NCI-H1436 treated with DMSO at 0.1 percent for 48 hours (cell line): ENCODE data around the gene B4GALNT3.

Experiments
- DNase-seq: peaks from one replicate; lab custom pipeline; 2025; lab: John Stamatoyannopoulos, UW

B4GALNT3 gene

DNA sequence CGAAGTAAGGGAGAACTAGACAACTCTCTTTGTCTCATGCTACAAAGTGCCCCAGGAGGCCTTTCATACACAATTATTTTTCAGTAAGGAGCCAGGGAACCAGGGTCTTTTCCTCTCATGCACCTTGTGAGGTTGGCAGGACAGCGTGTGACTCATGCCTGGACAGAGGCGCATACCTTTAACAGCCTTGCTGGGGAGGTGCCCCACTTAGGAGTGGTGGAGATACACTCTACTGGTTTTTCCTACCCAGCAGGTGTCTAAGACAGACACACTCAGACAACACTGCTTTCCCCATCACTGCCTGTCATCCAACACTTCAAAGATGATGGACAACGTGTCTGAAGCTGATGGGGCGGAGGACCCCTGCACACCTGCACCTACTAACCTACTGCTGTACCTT, 49.1 kb downstream of the B4GALNT3 start:
- no peak for DNase-seq

DNA sequence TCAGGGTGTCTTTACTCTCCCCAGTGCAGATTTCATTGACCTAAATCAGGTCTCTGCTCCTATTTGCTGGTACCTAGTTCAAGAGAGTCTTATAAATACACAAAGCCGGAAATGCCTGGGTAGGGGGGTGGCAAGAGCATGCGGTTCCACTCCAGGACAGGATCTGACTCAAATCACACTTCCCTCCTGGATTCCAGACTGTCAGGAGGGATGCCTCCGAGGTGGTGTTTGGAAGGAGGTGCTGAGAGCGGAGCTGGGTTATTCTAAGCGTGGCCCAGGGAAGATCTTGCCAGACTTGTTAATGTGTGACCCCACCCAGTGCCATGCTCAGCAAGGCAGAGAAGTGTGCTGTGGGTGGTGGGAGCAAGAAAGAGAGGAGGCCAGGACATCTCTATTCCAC, 49.8 kb downstream of the B4GALNT3 start:
- DNase-seq: no peak

DNA sequence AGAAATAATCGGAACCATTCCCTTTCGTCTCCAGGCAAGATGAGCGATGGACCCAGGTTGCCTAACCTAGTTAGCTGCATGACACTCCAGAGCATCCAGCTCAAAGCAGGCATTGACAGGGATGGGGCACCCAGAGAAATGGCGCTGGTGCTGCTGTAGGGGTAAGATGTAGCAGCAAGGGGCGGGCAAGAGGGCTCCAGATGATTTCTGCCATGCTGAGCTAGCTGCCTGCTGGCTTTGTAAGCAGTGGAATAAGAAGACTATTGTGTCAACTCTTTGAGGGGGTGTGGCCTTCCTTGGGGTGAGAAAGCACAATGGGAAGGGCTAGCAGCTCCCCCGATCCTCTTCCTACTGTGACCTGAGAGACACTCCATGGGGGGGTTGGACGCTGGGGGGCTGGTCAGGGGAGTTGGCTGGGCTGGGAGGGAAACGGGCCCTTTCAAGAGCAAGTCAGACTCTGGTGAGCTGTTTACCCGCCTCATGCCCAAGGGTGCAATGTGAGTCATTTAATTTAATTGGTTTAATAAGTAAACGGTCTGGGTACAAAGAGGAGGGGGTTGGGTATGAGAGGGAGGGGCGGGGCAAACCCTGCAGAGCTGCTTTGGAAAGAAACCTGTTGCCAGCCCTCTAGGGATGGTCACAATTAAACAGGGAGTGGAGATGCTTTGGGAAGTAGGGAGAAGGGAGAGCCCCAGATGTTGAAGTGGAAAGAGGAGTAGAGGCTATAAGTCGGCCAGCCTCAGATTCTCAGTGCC, 50.5 kb downstream of the B4GALNT3 start:
- peak; percentile 77 for DNase-seq

DNA sequence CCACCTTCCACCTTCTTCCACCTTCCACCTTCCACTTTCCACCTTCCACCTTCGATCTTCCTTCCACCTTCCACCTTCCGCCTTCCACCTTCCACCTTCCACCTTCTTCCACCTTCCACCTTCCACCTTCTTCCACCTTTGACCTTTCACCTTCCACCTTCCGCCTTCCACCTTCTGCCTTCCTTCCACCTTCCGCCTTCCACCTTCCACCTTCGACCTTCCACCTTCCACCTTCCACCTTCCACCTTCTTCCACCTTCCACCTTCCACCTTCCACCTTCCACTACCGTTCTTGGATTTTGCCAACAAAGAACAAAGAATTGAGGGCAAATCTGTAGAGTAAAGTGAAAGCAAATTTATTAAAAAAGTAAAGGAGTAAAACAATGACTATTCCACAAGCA, 53.2 kb downstream of the B4GALNT3 start:
- no peak for DNase-seq

DNA sequence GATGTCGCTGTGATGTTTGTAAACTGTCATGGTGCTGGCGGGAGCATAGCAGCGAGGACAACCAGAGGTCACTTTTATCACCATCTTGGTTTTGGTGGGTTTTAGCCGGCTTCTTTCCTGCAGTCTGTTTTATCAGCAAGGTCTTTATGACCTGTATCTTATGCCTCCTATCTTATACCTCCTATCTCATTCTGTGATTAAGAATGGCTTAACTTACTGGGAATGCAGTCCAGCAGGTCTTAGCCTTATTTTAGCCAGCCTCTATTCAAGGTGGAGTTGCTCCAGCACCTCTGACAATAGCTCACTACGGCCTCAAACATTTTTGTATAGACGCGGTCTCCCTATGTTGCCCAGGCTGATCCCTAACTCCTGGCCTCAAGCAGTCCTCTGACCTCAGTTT, 53.7 kb downstream of the B4GALNT3 start:
- no peak for DNase-seq

DNA sequence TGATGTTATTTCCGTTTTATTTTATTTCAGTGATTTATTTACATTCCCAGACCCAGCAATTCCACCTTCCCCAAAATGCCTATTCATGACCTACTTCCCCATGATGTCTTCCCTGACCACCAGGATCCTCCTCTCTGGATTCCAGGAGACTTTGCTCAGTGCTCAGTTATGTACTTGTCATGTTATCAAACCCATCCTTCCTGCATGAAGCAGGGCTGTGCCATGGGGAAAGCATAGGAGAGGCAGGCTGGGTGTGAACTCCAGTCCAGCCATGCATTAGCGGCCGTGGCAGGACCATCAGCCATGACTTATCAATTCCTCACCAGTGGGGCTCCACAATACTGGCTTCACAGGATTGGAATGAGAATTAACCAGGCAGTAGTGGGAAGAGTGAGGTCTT, 57.8 kb downstream of the B4GALNT3 start:
- DNase-seq: no peak

DNA sequence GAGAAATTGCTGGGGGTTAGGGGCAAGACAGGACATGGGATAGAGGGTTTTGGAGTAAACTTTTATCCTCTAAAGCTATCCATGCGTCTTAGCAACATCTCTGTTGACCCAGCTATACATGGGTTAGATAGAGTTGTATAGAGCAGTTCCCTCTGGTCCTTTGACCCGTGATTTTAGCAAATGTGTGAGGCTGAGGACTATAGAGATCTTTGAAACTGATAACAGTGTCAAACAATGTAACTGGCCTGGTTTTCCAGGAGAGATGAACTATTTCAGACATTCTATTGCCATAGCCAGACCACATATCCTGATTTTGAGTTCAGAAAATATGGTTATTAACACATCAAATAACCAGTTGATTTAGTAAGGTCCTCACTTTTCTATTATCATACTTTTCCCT, 60.4 kb downstream of the B4GALNT3 start:
- DNase-seq: no peak

DNA sequence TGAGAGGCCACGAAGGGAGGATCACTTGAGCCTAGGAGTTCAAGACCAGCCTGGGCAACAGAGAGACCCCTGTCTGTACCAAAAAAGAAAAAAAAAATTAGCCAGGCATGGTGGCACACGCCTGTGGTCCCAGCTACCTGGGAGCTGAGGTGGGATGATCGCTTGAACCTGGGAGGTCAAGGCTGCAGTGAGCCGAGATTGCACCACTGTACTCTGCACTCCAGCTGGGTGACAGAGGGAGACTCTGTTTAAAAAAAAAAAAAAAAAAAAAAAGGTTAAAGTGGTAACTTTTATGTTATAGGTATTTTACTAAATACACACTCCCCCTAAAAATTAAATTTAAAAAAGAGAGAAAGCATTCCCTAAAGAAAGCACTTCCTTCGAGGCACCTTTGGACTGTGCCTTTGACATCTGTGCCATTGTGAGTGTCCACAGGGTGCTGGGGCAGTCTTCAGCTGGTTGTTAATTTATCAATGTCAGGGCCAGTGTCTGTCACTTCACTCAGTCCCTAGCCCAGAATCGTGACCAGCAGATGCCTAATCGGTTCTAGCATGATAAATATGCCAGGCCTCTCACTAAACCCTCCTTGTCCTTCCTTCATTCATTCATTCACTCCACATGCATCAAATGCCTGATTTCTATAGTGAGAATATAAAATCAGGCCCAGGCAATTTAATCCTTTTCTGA, 63.1 kb downstream of the B4GALNT3 start:
- no peak for DNase-seq

DNA sequence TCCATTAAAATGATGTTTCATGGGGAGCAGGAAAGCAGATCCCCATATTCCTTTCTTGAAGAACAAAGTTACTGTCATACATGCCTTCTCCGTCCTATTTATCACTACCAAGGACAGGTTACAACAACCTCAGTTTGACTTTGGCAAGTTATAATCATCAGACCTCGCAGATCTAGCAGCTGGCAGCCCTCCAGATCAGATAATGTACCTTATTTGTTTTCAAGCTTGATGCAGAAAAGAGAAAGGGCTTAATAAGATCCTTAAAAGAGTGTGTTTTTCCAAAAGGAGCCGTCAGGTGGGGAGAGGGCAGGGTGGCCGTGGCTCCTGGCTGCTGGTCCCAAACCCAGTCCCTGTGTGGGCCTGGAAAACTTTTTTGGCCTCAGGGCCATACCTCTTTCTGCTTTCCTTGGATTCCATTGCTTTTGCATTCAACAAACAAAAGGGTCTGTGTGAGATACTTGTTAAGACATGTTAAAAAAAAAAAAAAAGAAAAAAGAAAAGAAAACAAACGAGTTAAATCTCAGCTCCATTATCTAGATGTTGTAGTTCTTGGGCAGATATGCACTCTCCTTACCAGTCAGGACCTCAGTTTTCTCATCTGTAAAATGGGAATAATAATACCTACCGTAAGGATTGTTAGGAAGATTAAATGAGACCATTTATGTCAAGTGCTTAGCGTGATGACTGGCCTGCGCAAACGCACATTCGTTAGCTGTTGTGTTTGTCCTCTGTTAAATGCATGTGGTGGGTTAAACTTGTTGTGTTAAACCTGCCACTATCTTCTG, 64.6 kb downstream of the B4GALNT3 start:
- no peak for DNase-seq

DNA sequence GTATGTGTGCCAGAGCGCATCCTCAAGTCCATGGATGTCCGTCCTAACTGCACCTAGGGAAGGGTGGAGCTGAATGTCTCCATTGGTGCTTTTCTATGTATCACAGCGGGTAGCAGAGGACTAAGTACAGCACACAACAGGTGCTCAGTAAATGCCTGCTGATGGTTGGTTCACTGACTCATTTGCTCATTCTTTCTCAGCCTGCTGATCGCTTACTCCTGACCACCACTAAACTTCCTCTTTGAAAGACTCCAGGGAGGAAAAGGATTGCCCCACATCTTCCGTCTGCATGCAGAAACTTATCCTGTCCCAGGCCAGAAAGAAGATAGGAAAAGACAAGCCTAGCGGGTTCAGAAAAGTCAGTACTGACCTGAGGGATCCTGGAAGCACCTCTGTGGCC, 66.3 kb downstream of the B4GALNT3 start:
- no peak for DNase-seq

DNA sequence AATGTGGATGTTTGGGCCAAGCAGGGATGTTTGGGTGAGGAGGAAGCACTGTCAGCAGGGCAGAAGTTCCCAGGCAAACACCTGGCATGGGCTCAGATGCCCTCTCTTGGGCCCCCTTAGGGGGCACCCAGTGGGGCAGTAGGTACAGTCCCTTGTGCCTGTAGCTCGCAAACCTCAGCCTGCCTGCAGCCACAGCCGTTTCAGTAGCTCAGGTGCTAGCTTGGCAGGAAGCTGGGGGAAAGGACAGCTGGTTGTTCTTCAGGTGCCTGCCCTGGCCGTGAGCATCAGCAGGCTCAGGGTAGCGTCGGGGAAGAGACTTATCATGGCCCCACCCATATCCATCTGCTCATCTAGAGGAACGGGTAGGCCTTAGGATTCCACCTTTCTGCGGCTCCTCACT, 67.5 kb downstream of the B4GALNT3 start:
- no peak for DNase-seq

DNA sequence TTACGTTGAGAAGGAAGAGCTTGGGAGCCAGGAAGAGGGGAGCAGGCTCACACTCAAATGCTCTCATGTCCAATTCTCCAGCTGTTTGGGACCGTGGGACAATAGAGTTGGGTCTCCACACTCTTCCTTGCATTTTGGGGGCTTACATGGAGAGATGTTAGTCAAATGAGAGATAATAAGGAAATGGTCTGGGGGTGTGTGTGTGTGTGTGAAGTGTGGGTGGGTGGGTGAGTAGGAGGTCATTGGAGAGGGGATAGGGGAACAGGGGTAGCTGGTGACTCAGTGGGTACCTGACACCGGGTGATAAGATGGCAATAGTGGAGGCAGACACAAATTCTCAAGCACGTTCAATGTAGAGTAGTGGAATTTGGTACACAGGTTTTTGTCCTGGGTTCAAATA, 68.0 kb downstream of the B4GALNT3 start:
- DNase-seq: no peak

DNA sequence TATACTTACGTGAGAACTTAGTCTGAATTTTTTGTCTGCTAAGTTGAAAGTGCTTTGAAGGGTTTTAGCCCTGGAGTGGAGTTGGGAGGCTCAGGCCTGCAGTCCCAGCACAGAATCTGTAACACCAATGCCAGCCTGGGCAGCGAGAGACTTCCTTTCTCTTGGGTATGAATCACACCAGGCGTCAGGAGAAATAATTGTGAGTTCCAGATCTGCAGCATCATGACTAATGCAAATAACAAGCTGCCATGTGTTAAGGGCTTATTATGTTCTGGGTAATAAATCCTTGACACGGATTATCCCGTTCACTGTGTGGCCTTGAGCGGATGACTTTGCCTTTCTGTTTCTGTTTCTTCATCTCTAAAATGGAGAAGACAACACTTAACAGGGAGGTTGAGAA, 70.6 kb downstream of the B4GALNT3 start:
- DNase-seq: no peak

DNA sequence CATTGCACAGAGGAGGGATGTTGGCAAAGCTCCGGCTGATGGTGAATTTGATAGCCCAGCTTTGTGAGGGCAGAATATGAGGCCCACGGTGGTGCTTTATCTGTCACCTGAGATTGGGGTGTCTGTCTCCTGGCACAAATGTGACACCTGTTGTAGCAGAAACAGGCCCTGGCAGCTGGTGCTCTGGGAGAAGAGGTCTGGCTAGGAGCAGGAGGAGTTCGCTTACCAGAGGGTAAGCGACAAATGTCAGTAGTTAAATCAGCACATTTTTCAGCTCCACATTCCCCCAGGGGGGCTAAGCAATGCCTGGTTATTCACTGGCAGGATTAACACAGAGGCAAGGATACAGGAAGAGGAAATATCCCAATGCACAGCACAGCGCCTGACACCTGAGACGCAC, 71.1 kb downstream of the B4GALNT3 start:
- DNase-seq: no peak

DNA sequence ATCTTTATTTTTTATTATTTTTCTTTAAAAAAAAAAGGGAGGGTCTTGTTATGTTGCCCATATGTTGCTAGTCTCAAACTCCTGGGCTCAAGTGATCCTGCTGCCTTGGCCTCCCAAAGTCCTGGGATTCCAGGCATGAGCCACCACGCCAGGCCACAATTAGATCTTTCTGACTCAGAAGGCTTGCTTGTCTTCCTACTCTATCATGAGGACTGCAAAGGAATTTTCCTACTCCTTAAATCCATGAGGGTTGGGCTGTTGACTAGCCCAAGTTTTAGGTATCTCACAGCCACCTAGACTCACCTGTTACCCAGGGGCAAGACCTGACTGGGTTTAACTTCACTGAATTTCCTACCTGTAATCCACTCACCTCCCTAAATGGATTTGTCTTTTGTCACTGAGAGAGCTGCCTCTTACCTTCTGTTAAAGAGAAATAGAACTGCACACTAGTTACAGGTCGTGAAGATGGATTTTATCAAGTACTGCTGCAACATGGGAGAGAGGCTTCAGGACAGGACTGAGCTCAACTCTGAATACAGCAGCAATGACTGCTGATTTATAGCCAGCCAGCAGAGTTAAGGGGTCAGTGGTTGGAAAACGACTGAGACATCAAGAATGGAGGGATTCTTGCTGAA, 72.3 kb downstream of the B4GALNT3 start:
- no peak for DNase-seq

DNA sequence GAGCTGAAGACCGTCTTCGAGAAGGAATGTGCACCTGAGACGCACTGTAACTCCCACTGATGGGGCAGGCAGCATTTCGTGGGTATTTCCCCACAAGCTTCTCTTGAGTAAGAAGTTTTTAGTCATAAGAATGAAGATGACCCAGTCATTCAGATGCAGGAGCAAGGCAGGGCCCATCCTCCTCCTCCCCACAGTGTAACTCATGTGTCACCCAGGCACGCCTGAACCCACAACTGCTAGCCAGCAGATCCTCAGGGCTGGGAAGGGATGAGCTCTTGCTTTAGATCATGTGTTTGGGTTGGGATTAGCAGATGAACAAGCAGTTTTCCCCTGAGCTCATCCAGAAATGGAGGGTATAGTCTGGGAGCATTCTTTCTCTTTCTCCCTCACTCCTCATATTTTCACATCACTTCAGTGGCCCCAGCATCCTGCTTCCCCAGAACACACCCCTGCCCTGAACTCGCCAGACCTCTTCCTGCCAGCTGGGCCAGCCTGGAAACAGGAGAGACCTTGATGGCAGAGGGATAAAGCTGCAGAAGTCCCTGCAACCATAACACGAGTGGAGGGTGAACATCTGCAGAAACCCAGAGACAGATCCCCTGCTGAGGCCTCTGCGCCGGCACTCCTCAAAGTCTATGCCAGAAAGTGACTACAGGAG, 73.3 kb downstream of the B4GALNT3 start:
- no peak for DNase-seq

DNA sequence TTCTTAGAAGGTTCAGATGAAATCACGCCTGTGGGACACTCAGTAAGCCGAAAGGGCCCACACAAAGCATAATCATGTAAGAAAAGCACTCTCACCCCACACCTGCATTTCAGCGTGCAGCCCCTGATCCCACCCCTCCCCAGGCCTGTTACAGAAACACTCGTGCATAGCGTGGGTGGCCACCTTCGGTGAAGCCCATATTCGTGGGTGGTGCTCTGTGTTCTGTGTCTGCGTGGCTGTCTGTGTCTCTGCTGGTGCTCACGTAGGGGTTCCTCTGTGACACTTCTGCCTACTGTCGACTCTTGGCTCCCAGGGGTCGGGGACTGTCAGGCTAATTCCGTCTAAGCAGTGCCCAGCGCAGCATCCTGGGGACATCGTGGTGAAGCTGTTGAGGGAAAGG, 74.0 kb downstream of the B4GALNT3 start:
- no peak for DNase-seq

DNA sequence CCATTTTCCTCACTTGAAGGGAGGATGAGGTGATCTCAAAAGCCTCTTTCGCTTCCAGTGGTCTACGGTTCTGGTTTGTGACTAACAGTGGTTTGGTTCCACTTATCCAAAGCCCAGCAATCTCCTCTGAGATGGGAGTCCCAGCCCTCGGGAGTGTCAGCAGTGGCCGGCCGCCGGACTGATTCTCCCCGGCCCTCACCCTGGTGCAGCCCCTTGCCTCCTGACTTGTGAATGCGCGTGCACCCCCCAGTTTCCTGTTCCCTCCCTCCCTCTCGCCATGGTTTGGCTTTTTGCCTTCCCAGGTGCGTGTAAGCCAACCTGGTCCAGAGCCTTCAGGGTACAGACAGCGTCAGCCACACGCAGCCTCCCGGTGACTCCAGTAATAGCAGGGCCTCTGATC, 74.5 kb downstream of the B4GALNT3 start:
- no peak for DNase-seq

DNA sequence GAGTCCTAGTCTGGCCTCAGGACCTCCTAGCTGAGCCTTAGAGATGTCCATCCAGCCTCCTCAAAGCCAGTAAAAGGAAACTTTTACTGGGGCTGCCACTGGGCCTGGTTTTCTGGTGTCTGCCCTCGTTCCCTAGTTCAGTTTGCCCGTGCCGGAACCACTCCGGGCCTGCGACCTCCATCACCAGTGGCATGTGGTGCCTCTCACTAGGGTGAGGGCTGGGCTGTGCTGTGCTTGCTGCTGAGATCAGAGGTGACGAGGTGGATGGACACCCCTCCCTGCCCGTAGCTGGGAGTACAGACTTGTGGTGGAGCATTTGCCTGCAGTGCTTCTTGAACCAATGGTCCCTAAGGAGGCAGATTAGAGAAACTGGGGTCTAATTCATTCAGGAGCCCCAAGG, 75.7 kb downstream of the B4GALNT3 start:
- no peak for DNase-seq

DNA sequence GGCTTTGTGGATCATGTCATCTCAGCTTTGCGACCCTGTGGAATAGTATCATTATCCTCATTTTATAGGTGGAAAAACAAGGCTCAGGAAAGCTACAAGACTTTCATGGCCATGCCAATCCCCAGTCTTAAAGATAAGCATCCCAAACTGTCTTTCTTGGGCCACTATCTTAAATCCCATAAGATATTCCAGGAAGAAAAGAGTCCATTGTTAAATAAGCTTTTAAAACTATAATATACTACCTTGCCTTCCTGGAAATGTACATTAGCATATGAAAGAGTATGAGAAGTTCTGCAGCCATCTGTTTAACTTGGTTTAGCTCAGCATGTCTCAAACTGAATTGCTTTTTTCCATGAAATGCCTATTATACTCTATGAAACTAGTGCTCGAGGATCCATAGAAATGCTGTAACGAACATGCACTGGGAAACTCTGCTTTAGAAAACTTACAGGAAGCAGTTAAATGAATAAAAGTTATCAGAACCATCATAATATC, 77.1 kb downstream of the B4GALNT3 start:
- no peak for DNase-seq

DNA sequence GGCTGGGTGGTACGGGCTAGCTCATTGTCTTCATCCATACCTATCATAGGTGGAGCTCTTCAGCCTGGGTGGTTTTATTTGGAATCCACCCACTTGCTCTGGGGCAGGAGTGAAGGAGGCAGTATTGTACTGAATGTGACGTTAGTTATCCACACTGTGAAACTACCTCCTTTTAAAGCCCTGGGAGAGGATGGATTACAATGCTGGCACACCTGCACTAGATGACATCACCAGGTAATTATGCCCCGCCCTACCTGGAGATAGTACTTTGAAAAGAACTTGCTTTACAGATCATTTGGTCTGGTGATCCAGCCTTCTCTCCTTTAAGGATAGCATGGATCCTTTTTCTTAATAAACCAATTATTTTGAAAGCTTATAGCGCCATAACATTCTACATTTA, 78.0 kb downstream of the B4GALNT3 start:
- DNase-seq: no peak
